Breast epithelium (tissue), 4 donors: Measurements from ENCODE around the gene C19orf25. TPM values are rescaled to one million over a fixed set of nuclear protein-coding genes. Genes with fewer than 3 reads are reported as not detected.

ENCODE experiments used
- DNase-seq, 2 donors: peaks; one replicate each; pipeline ENCODE4 v3.0.0-alpha.2; 2019; ENCODE audit warnings: low spot score in 2 of 2
- H3K27ac ChIP-seq, 2 donors: fragments of 200-600 bp; sonication (generic) in 1 of 2; one replicate each; pipeline ENCODE4 v1.5.1; 2016 to 2019; ENCODE audit warnings: mild to moderate bottlenecking in 1 of 2
- H3K27me3 ChIP-seq, 2 donors: fragments of 200-600 bp; sonication (generic) in 1 of 2; one replicate each; pipeline versions ENCODE4 v1.5.1 to v1.6.0; 2017 to 2019; ENCODE audit warnings: control low read depth in 1 of 2, mild to moderate bottlenecking in 1 of 2
- H3K36me3 ChIP-seq: fragments of 200-600 bp; one replicate; pipeline ENCODE4 v1.5.1; 2019
- H3K4me1 ChIP-seq, 2 donors: fragments of 200-600 bp; sonication (generic); one replicate each; pipeline ENCODE4 v1.5.1; 2016 to 2019; ENCODE audit warnings: control low read depth in 1 of 2
- H3K4me3 ChIP-seq, 3 donors: fragments of 200-600 bp; sonication (generic); 1 replicate in 2 of 3; 2 replicates in 1 of 3; pipeline ENCODE4 v1.5.1; 2016 to 2019; ENCODE audit warnings: mild to moderate bottlenecking in 3 of 3, moderate library complexity in 2 of 3
- H3K9me3 ChIP-seq, 2 donors: fragments of 200-600 bp; sonication (generic) in 1 of 2; one replicate each; pipeline ENCODE4 v1.5.1; 2016 to 2019; ENCODE audit warnings: control low read depth in 1 of 2
- CTCF ChIP-seq, 3 donors: fragments of 450-650 bp; IDR thresholded peaks; one replicate each; pipeline ENCODE4 v1.5.1; 2016 to 2017; ENCODE audit warnings: antibody characterized with exemption in 3 of 3, mild to moderate bottlenecking in 3 of 3, moderate library complexity in 3 of 3
- POLR2A ChIP-seq: fragments of 450-650 bp; IDR thresholded peaks from one replicate; pipeline ENCODE4 v1.6.1; 2016; ENCODE audit warnings: antibody characterized with exemption, mild to moderate bottlenecking, moderate library complexity
- POLR2AphosphoS5 ChIP-seq, 3 donors: sonication (generic); formaldehyde crosslinking; IDR thresholded peaks; one replicate each; pipeline ENCODE4 v1.6.1; 2017; ENCODE audit warnings: antibody characterized with exemption in 3 of 3
- intact Hi-C: fragments of 100-400 bp; cut with DNase I; formaldehyde crosslinking; loops from one replicate; pipeline ENCODE4 v1.15.1; 2023; ENCODE audit warnings: low total_unique reads
- total RNA-seq, 3 donors: library from RNA; depleted of rRNA; stranded (reverse); fragments of >200 nt; gene quantifications; one replicate each; pipeline ENCODE4 v1.1.0, GENCODE V29; 2016

Gene C19orf25
- total RNA-seq, 3 donors from 2014 or later: 27.7 to 32.8 (median 28.7) TPM

GRCh38 chr19:1460033-1460995 lies 18.7 kb downstream of the C19orf25 start:
- Histone ChIP-seq H3K4me1 (no peaks in the 10 kb centered on the region), H3K27me3 (peaks cover 5 to 19% of the 10 kb centered on the region in 2 donors), H3K36me3 (no peaks in the 10 kb centered on the region), H3K27ac (no peak overlapping the region), H3K4me3 (no peak overlapping the region), H3K9me3 (no peaks in the 10 kb centered on the region)
- TF ChIP-seq CTCF (IDR thresholded peaks at IDR 0.05) (no peak), POLR2A (no peak), POLR2AphosphoS5 (IDR thresholded peaks at IDR 0.05) (no peak)
- intact Hi-C loops: no loop called here
- DNase-seq: no peak

- H3K4me3 ChIP-seq: no peak overlapping the region
- H3K4me1 ChIP-seq: no peaks in the 10 kb centered on the region
- no peaks in the 10 kb centered on the region for H3K36me3 ChIP-seq
- no peak for DNase-seq
- intact Hi-C loops: no loop called here
- no peak overlapping the region for H3K27ac ChIP-seq
- TF ChIP-seq POLR2A (no peak), CTCF (IDR thresholded peaks at IDR 0.05) (no peak), POLR2AphosphoS5 (IDR thresholded peaks at IDR 0.05) (no peak)
- H3K9me3 ChIP-seq: no peaks in the 10 kb centered on the region
- peaks cover 5 to 21% of the 10 kb centered on the region in 2 donors for H3K27me3 ChIP-seq
Observed at GRCh38 chr19:1459479-1459878, 19.5 kb downstream of the C19orf25 start.

GRCh38 chr19:1457892-1458291 lies 21.1 kb downstream of the C19orf25 start:
- no peak for TF ChIP-seq CTCF (IDR thresholded peaks at IDR 0.05)
- peaks cover 5 to 6% of the 10 kb centered on the region in 2 donors for H3K4me1 ChIP-seq
- H3K36me3 ChIP-seq: no peaks in the 10 kb centered on the region
- no peak overlapping the region for H3K27ac ChIP-seq
- H3K27me3 ChIP-seq: peaks cover 7 to 32% of the 10 kb centered on the region in 2 donors
- no peak overlapping the region for H3K4me3 ChIP-seq
- no peaks in the 10 kb centered on the region for H3K9me3 ChIP-seq
- DNase-seq: no peak
- intact Hi-C loops: no loop called here

GRCh38 chr19:1457031-1457739 lies 21.8 kb downstream of the C19orf25 start:
- peaks cover 11 to 39% of the 10 kb centered on the region in 2 donors for H3K27me3 ChIP-seq
- H3K36me3 ChIP-seq: no peaks in the 10 kb centered on the region
- no peak for TF ChIP-seq POLR2AphosphoS5 (IDR thresholded peaks at IDR 0.05)
- H3K4me3 ChIP-seq: no peak overlapping the region
- intact Hi-C loops: no loop called here
- H3K9me3 ChIP-seq: no peaks in the 10 kb centered on the region
- peaks cover 5 to 6% of the 10 kb centered on the region in 2 donors for H3K4me1 ChIP-seq
- no peak overlapping the region for H3K27ac ChIP-seq
- DNase-seq: no peak

- no peak overlapping the region for H3K4me3 ChIP-seq
- no peak overlapping the region for H3K27ac ChIP-seq
- peaks cover 5 to 6% of the 10 kb centered on the region in 2 donors for H3K4me1 ChIP-seq
- intact Hi-C loops: no loop called here
- no peak for DNase-seq
- peaks cover 14 to 47% of the 10 kb centered on the region in 2 donors for H3K27me3 ChIP-seq
- TF ChIP-seq POLR2A: no peak
- TF ChIP-seq POLR2AphosphoS5 (IDR thresholded peaks at IDR 0.05): no peak
- TF ChIP-seq CTCF (IDR thresholded peaks at IDR 0.05): no peak
- no peaks in the 10 kb centered on the region for H3K9me3 ChIP-seq
- no peaks in the 10 kb centered on the region for H3K36me3 ChIP-seq
Observed at GRCh38 chr19:1456121-1456900, 22.7 kb downstream of the C19orf25 start.
